Ishikawa (cell line): ENCODE data around the gene FAHD1.

Experiments
- EP300 ChIP-seq: IDR thresholded peaks from 2 replicates; pipeline ENCODE4 v1.6.1; 2012; ENCODE audit warnings: borderline replicate concordance
- NFIC ChIP-seq: IDR thresholded peaks from 2 replicates; pipeline ENCODE4 v1.6.1; 2012
- RAD21 ChIP-seq: IDR thresholded peaks from 2 replicates; pipeline ENCODE4 v1.6.1; 2012; ENCODE audit warnings: low read depth
- TAF1 ChIP-seq: IDR thresholded peaks from 2 replicates; pipeline ENCODE4 v1.6.1; 2012; ENCODE audit warnings: low read depth, mild to moderate bottlenecking
- TCF12 ChIP-seq: IDR thresholded peaks from 2 replicates; pipeline ENCODE4 v1.6.1; 2012; ENCODE audit warnings: low read depth
- USF1 ChIP-seq: IDR thresholded peaks from 2 replicates; pipeline ENCODE4 v1.6.1; 2012
- YY1 ChIP-seq: IDR thresholded peaks from 2 replicates; pipeline ENCODE4 v1.6.1; 2012; ENCODE audit warnings: low read depth

- TF ChIP-seq RAD21 (no peak), NFIC (no peak), TCF12 (no peak), YY1 (no peak), EP300 (no peak), TAF1 (no peak), USF1 (no peak)
These were observed 43.5 kb downstream of the FAHD1 start for GRCh38 chr16:1870365-1871082.
